T47D (cell line): ENCODE measurements around the gene PDE9A.

Experiments used
- DNase-seq, 2 experiments: peaks; one replicate each; pipeline versions ENCODE4 v3.0.0 to v3.0.0-alpha.2; 2011 to 2012; ENCODE audit warnings: low read depth in 1 of 2, low spot score in 1 of 2
- JUND ChIP-seq: IDR thresholded peaks from 2 replicates; pipeline ENCODE4 v1.6.1; 2012; ENCODE audit warnings: low read depth
- in situ Hi-C: cut with HindIII; loops from 2 replicates; pipeline ENCODE4 v1.10.0; 2016; ENCODE audit warnings: low sequenced_read_pairs, low pct_unique_long_range_greater_than_20kb

PDE9A gene

GRCh38 chr21:42768324-42769121, 115.1 kb downstream of the PDE9A start:
- DNase-seq: no peak
- TF ChIP-seq JUND: no peak
- in situ Hi-C loops: no loop called here

DNA sequence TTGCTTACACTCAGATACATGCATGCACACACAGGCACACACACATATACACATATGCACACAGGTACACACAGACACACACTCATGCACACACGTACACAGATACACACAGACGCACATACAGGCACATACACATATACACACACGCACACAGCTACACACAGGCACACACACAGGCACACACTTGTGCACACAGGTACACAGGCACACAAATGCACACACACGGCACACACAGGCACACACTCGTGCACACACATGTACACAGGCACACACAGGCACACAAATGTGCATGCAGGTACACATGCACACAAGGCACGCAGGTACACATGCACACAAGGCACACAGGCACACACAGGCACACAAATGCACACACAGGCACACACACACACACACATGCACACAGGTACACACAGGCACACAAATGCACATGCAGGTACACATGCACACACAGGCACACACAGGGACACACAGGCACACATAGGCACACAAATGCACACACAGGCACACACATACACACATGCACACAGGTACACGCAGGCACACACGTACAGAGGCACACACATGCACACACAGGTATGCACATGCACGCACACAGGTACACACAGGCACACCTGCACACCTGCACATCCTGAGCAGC, 115.9 kb downstream of the PDE9A start:
- in situ Hi-C loops: no loop called here
- no peak for TF ChIP-seq JUND
- no peak for DNase-seq

DNA sequence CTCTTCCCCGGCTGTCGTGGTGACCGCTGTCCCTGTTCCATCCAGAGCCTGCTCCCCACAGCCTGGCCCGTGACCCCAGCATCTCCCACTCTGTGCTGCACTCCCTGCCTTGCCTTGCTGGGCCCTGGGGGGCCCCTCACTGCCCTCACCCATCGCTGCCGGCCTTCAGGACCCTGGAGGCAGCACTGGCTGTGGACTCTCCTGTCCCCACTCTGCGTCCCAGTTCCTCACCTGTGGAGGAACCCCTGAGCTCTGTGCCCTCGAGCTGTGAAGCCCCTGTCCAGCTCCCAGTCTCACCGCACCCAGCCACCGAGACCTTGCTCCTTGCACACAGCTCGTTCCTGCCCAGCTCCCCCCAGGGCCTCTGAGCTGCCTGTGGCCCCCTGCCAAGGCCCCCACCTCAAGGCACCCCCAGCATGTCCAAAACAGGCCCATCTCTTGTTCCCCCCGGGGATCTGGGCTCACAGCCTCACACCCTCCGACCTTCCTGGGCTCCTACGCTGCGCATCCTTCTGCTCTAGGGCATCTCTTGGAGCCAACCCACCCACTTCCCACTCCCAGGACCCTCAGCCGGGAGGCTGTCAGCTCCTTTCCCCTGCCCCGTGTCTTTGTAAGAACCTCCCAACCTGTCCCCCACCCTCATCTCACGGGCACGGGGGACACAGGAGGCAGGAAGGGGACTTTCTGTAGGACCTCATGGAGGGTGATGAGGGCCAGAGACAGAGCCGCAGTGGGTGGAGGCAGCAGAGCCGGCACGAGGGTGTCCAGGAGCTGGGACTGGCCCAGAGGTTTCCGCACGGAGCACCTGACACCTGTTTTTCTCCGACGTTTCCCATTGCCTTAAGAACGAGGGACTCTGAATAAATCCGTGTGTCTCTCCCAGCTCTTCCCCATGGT, 116.6 kb downstream of the PDE9A start:
- TF ChIP-seq JUND: no peak
- DNase-seq: no peak
- in situ Hi-C loops: no loop called here

DNA sequence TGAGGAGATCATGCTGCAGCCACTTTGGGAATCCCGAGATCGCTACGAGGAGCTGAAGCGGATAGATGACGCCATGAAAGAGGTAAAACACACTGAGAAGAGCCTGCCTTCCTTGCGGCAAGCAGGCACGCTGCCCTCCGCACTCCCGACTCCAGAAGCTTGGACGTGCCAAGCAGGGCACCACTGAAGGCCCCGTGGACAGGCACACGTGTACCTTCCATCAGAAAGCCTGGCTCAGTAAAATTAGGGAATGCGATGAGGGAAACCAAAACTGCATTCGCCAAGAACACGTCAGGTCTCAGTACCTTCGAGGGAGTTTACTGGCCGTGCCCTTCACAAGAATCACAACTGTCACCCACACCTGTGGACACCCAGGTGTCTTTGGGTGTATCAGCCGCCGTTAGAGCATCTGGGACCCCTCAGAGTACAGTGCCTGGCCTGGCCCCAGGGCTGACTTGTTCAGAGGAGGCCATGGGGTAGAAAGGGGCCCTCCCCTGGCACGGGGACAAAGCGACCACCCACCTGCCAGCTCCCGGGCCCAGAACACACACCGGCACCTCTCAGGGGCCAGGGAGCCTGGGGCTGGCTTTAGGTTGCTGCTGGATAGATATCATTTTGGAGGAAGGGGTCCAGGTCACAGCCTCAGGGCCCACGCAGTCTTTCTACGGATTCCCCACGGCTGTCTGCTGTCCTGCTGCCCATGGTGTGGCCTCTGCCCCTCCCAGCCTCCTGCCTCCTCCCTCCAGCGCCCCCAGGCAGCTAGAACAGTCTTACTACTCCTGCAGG, 117.5 kb downstream of the PDE9A start:
- no peak for DNase-seq
- no peak for TF ChIP-seq JUND
- in situ Hi-C loops: no loop called here

DNA sequence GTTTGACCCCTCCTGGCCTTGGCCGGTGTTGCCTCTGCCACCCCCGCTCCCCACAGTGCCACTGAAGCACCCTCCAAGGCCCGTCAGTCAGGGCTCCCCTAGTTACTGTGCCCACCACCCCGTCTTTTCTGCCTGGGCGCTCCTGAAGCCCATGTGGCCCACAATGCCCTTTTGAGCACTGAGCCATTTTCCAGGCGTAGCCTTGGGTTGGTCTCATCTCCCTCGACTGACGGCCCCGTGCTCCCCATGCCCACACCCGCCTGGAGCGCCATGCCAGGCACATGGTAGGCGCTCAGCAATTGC, 118.0 kb downstream of the PDE9A start:
- in situ Hi-C loops: no loop called here
- no peak for TF ChIP-seq JUND
- DNase-seq: no peak

DNA sequence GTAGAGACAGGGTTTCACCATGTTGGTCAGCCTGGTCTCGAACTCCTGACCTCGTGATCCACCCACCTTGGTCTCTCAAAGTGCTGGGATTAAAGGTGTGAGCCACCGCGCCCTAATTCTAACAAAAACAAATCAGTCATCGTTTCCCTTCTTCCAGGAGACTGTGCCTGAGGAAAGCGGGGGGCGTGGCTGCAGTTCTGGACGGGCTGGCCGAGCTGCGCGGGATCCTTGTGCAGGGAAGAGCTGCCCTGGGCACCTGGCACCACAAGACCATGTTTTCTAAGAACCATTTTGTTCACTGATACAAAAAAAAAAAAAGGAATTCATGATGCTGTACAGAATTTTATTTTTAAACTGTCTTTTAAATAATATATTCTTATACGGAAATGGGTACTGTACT, 121.7 kb downstream of the PDE9A start:
- DNase-seq: no peak
- TF ChIP-seq JUND: no peak
- in situ Hi-C loops: no loop called here

GRCh38 chr21:42775891-42776290, 122.5 kb downstream of the PDE9A start:
- TF ChIP-seq JUND: no peak
- in situ Hi-C loops: no loop called here
- no peak for DNase-seq

GRCh38 chr21:42777064-42777756, 123.8 kb downstream of the PDE9A start:
- no peak for DNase-seq
- in situ Hi-C loops: no loop called here
- no peak for TF ChIP-seq JUND

- DNase-seq: peak; percentile 36 to 51
- in situ Hi-C loops: no loop called here
- TF ChIP-seq JUND: no peak
Measured at GRCh38 chr21:42777757-42778344, 124.4 kb downstream of the PDE9A start.

DNA sequence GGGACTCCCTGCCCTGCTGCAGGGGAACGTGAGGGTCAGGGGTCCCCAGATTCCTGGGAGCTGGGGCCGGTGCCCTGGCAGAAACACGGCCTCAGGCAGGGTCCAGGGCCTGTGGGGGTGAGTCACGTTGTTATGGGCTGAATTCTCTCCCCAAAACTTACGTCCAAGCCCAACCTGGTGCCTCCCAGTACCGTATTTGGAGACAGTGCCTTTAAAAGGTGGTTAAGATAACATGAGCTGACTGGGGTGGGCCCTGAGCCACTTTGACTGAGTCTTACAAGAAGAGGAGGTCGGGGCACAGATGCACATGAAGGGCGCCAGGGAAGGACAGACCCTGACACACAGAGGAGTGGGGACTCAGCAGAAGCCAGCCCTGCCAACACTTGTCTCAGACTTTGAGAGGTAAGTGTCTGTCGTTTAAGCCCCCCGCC, 126.0 kb downstream of the PDE9A start:
- no peak for TF ChIP-seq JUND
- DNase-seq: no peak
- in situ Hi-C loops: no loop called here

DNA sequence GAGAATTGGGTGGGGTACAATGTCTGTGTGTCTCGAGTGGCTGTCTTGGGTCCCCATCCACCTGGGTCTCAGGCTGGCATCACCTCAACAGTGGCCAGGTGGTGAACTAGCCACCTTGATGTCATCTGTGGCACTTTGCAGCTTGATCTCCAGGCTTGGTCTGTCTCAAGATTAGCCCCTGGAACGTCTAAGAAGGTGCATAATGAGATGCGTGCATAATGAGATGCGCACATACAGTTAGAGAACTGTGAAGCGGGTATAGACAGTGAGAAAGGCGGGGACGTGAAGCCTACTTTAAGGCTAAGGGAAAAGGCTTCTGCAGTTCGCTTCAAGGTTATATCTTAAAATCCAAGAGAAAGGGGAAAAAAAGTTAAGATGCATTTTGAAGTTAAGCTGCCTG, 127.2 kb downstream of the PDE9A start:
- DNase-seq: no peak
- in situ Hi-C loops: no loop called here
- TF ChIP-seq JUND: no peak
